Measurements from ENCODE around the gene FIS1. TPM values are rescaled to one million over a fixed set of nuclear protein-coding genes. Genes with fewer than 3 reads are reported as not detected.

The FIS1 gene
- polyA plus RNA-seq, 1 donor (not counting 4 experiments of a cell fraction or from before 2014, with no cell fraction given): 202 TPM

DNA sequence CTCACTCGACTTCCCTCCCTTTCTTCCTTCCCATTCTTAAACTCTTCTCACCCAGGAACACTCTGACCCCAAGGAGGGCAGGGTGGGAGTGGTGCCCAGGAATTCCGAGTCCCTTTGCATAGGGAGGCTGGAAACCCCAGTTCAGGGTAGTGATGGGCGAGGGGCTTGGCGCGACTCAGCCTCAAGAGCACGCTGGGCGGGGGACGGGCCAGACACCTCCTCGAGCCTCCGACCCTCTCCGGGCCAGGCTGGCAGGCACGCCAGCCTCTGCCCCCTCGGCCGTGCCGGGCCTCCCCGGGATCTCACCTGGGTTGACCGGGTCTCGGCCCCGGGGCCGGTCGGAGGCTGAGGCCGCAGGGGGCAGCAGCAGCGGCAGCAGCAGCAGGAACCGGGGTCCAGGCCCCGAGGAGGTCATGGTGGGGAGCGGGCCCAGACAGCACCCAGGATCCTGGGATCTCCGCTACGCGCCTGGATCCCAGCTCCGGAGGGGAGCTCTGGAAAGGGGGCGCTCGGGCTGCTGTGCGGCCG lies 28.0 kb downstream of the FIS1 start:
- peak overlapping the region; percentile 67 for H2AFZ ChIP-seq (ENCODE audit: control insufficient read depth, low read length)
- H3K4me1 ChIP-seq (ENCODE audit: control insufficient read depth, extremely low read depth, insufficient read depth, low read length): peaks cover 14% of the 10 kb centered on the region
- dilution Hi-C loops (cut with MboI; ENCODE audit: extremely low pct_ligation_motif_present, low sequenced_read_pairs): no loop called here
- TF ChIP-seq CTCF (optimal IDR thresholded peaks at IDR 0.05 in 1 of 3, IDR thresholded peaks at IDR 0.05 in 1 of 3, conservative IDR thresholded peaks at IDR 0.05 in 1 of 3; ENCODE audit: extremely low read depth in 1 of 3, insufficient read depth in 2 of 3, low read length in 3 of 3): no peak
- no peak for TF ChIP-seq EZH2 (IDR thresholded peaks at IDR 0.05; ENCODE audit: low read length)
- peak overlapping the region; percentile 91 for H3K4me2 ChIP-seq (ENCODE audit: control insufficient read depth, extremely low read depth, insufficient read depth, low read depth, low read length)
- no peaks in the 10 kb centered on the region for H3K27me3 ChIP-seq (ENCODE audit: control insufficient read depth, extremely low read depth, insufficient read depth, low read length)
- peak overlapping the region; percentile 78 for H3K27ac ChIP-seq (ENCODE audit: control insufficient read depth, insufficient read depth, low read length)
- peaks cover 15 to 17% of the 10 kb centered on the region in 2 experiments for H3K36me3 ChIP-seq (ENCODE audit: control insufficient read depth in 2 of 2, extremely low read depth in 1 of 2, insufficient read depth in 2 of 2, low read length in 2 of 2)
- H3K9me3 ChIP-seq (ENCODE audit: control insufficient read depth, low read depth, low read length): no peaks in the 10 kb centered on the region
- DNase-seq (ENCODE audit: low read depth, low spot score): no peak
- H3K9me1 ChIP-seq (ENCODE audit: control insufficient read depth, extremely low read depth, insufficient read depth, low read length): no peaks in the 10 kb centered on the region
- no peaks in the 10 kb centered on the region for H4K20me1 ChIP-seq (ENCODE audit: control insufficient read depth, extremely low read depth, insufficient read depth, low read length)
- no peak for FAIRE-seq
- H3K9ac ChIP-seq (ENCODE audit: control insufficient read depth, extremely low read depth, insufficient read depth, low read length): peak overlapping the region; percentile 85
- peaks cover 54% of the 10 kb centered on the region for H3K79me2 ChIP-seq (ENCODE audit: control insufficient read depth, insufficient read depth, low read length)
- peak overlapping the region; percentile 81 to 94 (median 91) for H3K4me3 ChIP-seq (ENCODE audit: control insufficient read depth in 2 of 3, extremely low read depth in 1 of 3, insufficient read depth in 2 of 3, low read depth in 1 of 3, low read length in 3 of 3)

- FAIRE-seq (no peak), DNase-seq (ENCODE audit: low read depth, low spot score) (no peak)
- Histone ChIP-seq H3K4me3 (ENCODE audit: control insufficient read depth in 2 of 3, extremely low read depth in 1 of 3, insufficient read depth in 2 of 3, low read depth in 1 of 3, low read length in 3 of 3) (peak overlapping the region; percentile 81 to 94 (median 91)), H4K20me1 (ENCODE audit: control insufficient read depth, extremely low read depth, insufficient read depth, low read length) (no peaks in the 10 kb centered on the region), H3K4me2 (ENCODE audit: control insufficient read depth, extremely low read depth, insufficient read depth, low read depth, low read length) (peak overlapping the region; percentile 91), H3K36me3 (ENCODE audit: control insufficient read depth in 2 of 2, extremely low read depth in 1 of 2, insufficient read depth in 2 of 2, low read length in 2 of 2) (peaks cover 16 to 17% of the 10 kb centered on the region in 2 experiments), H3K9me1 (ENCODE audit: control insufficient read depth, extremely low read depth, insufficient read depth, low read length) (no peaks in the 10 kb centered on the region), H3K27me3 (ENCODE audit: control insufficient read depth, extremely low read depth, insufficient read depth, low read length) (no peaks in the 10 kb centered on the region), H3K27ac (ENCODE audit: control insufficient read depth, insufficient read depth, low read length) (peak overlapping the region; percentile 78), H3K9me3 (ENCODE audit: control insufficient read depth, low read depth, low read length) (no peaks in the 10 kb centered on the region), H2AFZ (ENCODE audit: control insufficient read depth, low read length) (peak overlapping the region; percentile 67), H3K4me1 (ENCODE audit: control insufficient read depth, extremely low read depth, insufficient read depth, low read length) (peaks cover 14% of the 10 kb centered on the region), H3K9ac (ENCODE audit: control insufficient read depth, extremely low read depth, insufficient read depth, low read length) (peak overlapping the region; percentile 85), H3K79me2 (ENCODE audit: control insufficient read depth, insufficient read depth, low read length) (peaks cover 47% of the 10 kb centered on the region)
- TF ChIP-seq EZH2 (IDR thresholded peaks at IDR 0.05; ENCODE audit: low read length) (no peak), CTCF (optimal IDR thresholded peaks at IDR 0.05 in 1 of 3, IDR thresholded peaks at IDR 0.05 in 1 of 3, conservative IDR thresholded peaks at IDR 0.05 in 1 of 3; ENCODE audit: extremely low read depth in 1 of 3, insufficient read depth in 2 of 3, low read length in 3 of 3) (no peak)
- dilution Hi-C loops (cut with MboI; ENCODE audit: extremely low pct_ligation_motif_present, low sequenced_read_pairs): no loop called here
Measured at GRCh38 chr7:101216001-101216859, 28.7 kb downstream of the FIS1 start.
